ENCODE results near the gene CDKN2D.

The CDKN2D gene

DNA sequence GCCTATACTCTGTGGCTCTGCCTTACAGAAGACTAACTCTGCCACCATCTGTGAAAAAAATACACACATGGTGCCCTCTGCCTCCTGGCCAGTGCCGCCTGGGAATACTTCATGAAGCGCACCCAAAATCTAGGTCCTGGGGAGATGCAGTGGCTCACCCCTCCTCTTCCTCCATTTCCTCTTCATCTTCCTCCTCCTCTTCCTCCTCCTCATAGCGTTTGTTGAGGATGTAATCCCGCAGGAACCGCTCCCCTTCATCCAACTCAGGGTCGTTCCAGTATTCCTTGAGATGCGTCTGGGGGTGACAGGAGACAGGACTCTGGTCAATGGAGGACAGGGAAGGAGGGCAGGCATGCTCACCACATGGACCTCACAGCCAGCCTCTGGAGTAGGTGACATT is 8.6 kb downstream of the CDKN2D start:
- no peak for DNase-seq (ENCODE audit: extremely low spot score)
- ChIA-PET POLR2A (no interaction called here), CTCF (no interaction called here)
- TF ChIP-seq FOXM1 (IDR thresholded peaks at IDR 0.05; ENCODE audit: borderline replicate concordance) (no peak), ARNT (IDR thresholded peaks at IDR 0.05) (no peak), L3MBTL2 (conservative IDR thresholded peaks at IDR 0.05) (no peak), TARDBP (IDR thresholded peaks at IDR 0.05) (no peak), NFRKB (IDR thresholded peaks at IDR 0.05) (no peak), SUZ12 (IDR thresholded peaks at IDR 0.05) (no peak), ZNF384 (IDR thresholded peaks at IDR 0.05) (no peak), FOXA1 (IDR thresholded peaks at IDR 0.05) (no peak), SP1 (IDR thresholded peaks at IDR 0.05) (no peak), HDGF (IDR thresholded peaks at IDR 0.05; ENCODE audit: borderline replicate concordance) (no peak), ELF4 (IDR thresholded peaks at IDR 0.05) (no peak), CTBP1 (IDR thresholded peaks at IDR 0.05; ENCODE audit: borderline replicate concordance) (no peak), BHLHE40 (IDR thresholded peaks at IDR 0.05; ENCODE audit: borderline replicate concordance) (no peak), LEF1 (IDR thresholded peaks at IDR 0.05; ENCODE audit: borderline replicate concordance) (no peak), FOXK2 (IDR thresholded peaks at IDR 0.05) (no peak)
- TF ChIP-seq, protein P1, sequence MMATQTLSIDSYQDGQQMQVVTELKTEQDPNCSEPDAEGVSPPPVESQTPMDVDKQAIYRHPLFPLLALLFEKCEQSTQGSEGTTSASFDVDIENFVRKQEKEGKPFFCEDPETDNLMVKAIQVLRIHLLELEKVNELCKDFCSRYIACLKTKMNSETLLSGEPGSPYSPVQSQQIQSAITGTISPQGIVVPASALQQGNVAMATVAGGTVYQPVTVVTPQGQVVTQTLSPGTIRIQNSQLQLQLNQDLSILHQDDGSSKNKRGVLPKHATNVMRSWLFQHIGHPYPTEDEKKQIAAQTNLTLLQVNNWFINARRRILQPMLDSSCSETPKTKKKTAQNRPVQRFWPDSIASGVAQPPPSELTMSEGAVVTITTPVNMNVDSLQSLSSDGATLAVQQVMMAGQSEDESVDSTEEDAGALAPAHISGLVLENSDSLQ (IDR thresholded peaks at IDR 0.05): no peak

DNA sequence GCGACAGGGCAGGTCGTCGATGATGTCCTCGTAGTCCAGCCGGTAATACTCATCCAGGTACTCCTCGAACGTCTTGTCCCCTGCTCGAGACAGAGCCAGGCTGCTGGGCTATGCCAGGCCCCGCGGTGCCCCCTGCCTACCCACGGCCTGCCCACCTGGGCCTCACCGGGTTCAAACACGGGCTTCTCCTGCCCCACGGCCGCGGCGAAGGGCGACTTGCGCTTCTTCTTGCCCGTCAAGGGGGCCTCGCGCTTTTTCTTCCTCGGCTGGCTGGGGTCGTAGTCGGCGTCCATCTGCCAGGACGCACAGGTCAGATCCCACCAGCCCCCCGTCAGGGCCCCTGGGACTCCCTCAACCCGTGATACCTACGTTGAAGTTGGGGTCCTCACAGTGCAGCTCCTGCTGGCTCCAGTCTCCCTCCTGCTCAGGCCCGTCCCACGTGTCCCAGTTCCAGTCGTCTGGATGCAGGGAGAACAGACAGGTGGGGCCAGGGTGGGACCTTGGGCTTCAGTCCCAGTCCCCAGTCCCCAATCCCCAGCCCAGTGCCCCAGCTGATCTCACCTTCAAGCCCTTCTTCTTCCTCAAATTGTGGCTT is 11.1 kb downstream of the CDKN2D start:
- no peak for DNase-seq (ENCODE audit: extremely low spot score)
- CTCF ChIA-PET: no interaction called here
- POLR2A ChIA-PET: no interaction called here
- TF ChIP-seq, protein P1 (IDR thresholded peaks at IDR 0.05): no peak
- TF ChIP-seq L3MBTL2 (conservative IDR thresholded peaks at IDR 0.05) (no peak), ELF4 (IDR thresholded peaks at IDR 0.05) (no peak), NFRKB (IDR thresholded peaks at IDR 0.05) (no peak), TARDBP (IDR thresholded peaks at IDR 0.05) (no peak), BHLHE40 (IDR thresholded peaks at IDR 0.05; ENCODE audit: borderline replicate concordance) (no peak), SP1 (IDR thresholded peaks at IDR 0.05) (no peak), SUZ12 (IDR thresholded peaks at IDR 0.05) (no peak), FOXK2 (IDR thresholded peaks at IDR 0.05) (no peak), ZNF384 (IDR thresholded peaks at IDR 0.05) (no peak), FOXA1 (IDR thresholded peaks at IDR 0.05) (no peak), FOXM1 (IDR thresholded peaks at IDR 0.05; ENCODE audit: borderline replicate concordance) (no peak), HDGF (IDR thresholded peaks at IDR 0.05; ENCODE audit: borderline replicate concordance) (no peak), CTBP1 (IDR thresholded peaks at IDR 0.05; ENCODE audit: borderline replicate concordance) (no peak), ARNT (IDR thresholded peaks at IDR 0.05) (no peak)

DNA sequence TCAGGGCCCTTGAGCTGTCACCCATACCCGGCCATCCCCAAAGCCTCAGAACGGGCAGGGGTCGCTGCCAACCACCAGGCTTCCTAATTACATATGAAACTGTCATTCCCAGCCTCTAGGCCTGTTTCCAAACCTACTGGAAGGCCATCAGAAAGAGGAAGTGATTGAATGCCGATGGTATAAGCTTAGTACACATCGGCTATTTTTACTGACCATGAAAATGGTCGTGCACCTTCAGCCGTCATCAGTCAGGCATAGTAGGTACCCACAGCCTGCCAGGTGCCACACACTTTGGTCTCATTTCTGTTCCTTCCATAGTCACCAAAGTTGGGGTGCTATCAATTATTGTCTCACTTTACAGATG is 13.2 kb downstream of the CDKN2D start:
- POLR2A ChIA-PET: interaction anchor here (1.0 kb wide), 1 partner anchor 9 kb away, joined by 5 read pairs; no protein-coding TSS in a partner anchor
- DNase-seq (ENCODE audit: extremely low spot score): no peak
- CTCF ChIA-PET: interaction anchor here (0.6 to 0.9 kb wide), 2 partner anchors 14 to 465 kb away, joined by 3 read pairs; no protein-coding TSS in a partner anchor
- TF ChIP-seq ZNF384 (IDR thresholded peaks at IDR 0.05) (no peak), HDGF (IDR thresholded peaks at IDR 0.05; ENCODE audit: borderline replicate concordance) (no peak)

DNA sequence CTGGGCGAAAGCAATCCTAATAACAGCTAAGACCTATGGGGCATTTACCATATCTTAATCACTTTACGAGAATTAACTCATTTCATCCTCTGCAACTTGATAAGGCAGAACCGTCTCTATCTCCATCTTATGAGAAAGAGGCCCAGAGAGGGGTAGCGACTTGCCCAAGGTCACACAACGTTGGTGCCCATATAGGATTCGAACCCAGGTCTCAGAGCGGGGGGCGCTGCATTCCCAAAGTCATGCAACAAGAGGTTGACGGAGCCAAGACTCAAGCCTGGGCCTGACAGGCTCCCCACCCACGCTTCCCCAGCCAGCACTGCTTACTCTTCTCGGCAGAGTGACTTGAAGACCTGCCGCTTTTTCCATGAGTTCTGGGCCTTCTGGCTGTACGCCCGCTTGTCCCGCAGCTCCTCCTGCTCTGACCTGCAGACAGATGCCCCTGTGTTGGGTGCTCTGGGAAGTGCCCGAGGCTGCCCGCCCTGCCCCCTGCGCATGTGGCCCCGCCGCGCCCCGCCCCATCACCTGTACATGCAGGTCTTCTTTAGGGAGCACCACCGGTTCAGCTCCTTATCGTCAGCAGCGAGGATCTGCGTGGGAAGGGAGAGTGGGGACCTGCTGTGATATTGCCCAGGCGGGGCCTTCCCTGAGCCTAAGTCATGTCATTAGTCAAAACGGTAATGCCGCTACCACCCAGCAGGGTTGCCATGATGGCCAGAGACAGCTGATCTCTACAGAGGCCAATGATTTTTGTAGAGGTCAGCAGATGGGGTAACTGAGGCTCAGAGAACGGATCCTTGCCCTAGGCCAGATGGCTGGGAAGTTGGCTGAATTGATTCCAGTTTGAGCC is 13.8 kb downstream of the CDKN2D start:
- CTCF ChIA-PET: interaction anchor here (0.6 kb wide), 2 partner anchors 9 to 466 kb away, joined by 3 to 4 read pairs; no protein-coding TSS in a partner anchor
- POLR2A ChIA-PET: interaction anchor here (1.5 to 3.4 kb wide), 2 partner anchors 11 to 14 kb away, joined by 5 to 20 read pairs; partner anchors contain the start of genes CDKN2D and KRI1
- DNase-seq (ENCODE audit: extremely low spot score): no peak
- TF ChIP-seq FOXM1 (IDR thresholded peaks at IDR 0.05; ENCODE audit: borderline replicate concordance) (no peak), SUZ12 (IDR thresholded peaks at IDR 0.05) (no peak), ELF4 (IDR thresholded peaks at IDR 0.05) (no peak), SP1 (IDR thresholded peaks at IDR 0.05) (no peak), TARDBP (IDR thresholded peaks at IDR 0.05) (no peak), HDGF (IDR thresholded peaks at IDR 0.05; ENCODE audit: borderline replicate concordance) (no peak), NFRKB (IDR thresholded peaks at IDR 0.05) (no peak), BHLHE40 (IDR thresholded peaks at IDR 0.05; ENCODE audit: borderline replicate concordance) (no peak), FOXK2 (IDR thresholded peaks at IDR 0.05) (no peak), ZNF384 (IDR thresholded peaks at IDR 0.05) (no peak), LEF1 (IDR thresholded peaks at IDR 0.05; ENCODE audit: borderline replicate concordance) (no peak), L3MBTL2 (conservative IDR thresholded peaks at IDR 0.05) (no peak), FOXA1 (IDR thresholded peaks at IDR 0.05) (no peak)
- TF ChIP-seq, protein P1 (IDR thresholded peaks at IDR 0.05): no peak

DNA sequence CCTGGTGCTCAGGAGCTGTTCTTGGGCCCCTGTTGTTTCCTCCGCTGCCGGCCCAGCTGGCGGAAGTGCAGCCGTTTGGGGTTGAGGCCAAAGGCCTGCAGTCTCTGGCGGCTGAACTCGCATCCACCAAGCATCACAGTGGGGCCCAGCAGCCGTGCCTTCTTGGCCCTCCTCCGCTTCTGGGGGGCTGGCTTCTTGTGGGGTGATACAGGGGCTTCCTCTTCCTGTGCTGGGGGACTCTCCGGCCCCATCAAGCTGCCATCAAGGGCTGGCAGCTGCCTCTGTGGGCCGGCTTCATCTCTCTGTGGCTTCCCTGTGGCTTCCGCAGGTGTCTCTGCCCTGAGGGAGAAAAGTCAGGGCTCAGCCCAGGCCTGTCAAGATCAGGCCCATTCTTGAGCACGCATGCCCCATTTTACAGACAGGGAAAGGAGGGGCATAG is 14.8 kb downstream of the CDKN2D start:
- no peak for DNase-seq (ENCODE audit: extremely low spot score)

More for the DNA sequence above, 14.8 kb downstream of the CDKN2D start:
- no peak for TF ChIP-seq ARNT (IDR thresholded peaks at IDR 0.05)
- no peak for TF ChIP-seq L3MBTL2 (conservative IDR thresholded peaks at IDR 0.05)
- no peak for TF ChIP-seq ZNF384 (IDR thresholded peaks at IDR 0.05)
- TF ChIP-seq NFRKB (IDR thresholded peaks at IDR 0.05): no peak
- TF ChIP-seq, protein P1 (IDR thresholded peaks at IDR 0.05): no peak
- POLR2A ChIA-PET: interaction anchor here (1.1 to 3.4 kb wide), 3 partner anchors 9 to 15 kb away, joined by 3 to 20 read pairs (median 5); partner anchors contain the start of genes CDKN2D and KRI1
- CTCF ChIA-PET: no interaction called here

Data from HEK293T (cell line).